AG09309 (cell line): Measurements from ENCODE around the gene MIPEP.

Experiments used
- DNase-seq: peaks from one replicate; pipeline ENCODE4 v3.0.0-alpha.2; 2010; ENCODE audit warnings: low read depth
- H3K4me3 ChIP-seq: 2 replicates; pipeline ENCODE4 v1.5.1; 2011; ENCODE audit warnings: mild to moderate bottlenecking, low read depth, low read length, moderate library complexity; ENCODE audit not compliant: control insufficient read depth
- CTCF ChIP-seq: IDR thresholded peaks from 2 replicates; pipeline ENCODE4 v1.5.1; 2011; ENCODE audit warnings: mild to moderate bottlenecking, low read depth, low read length, inconsistent platforms; ENCODE audit not compliant: insufficient read depth, control insufficient read depth; ENCODE audit errors: missing control alignments

Gene MIPEP

GRCh38 chr13:23824371-23824770, 64.8 kb downstream of the MIPEP start:
- TF ChIP-seq CTCF = no peak
- H3K4me3 ChIP-seq = no peak overlapping the region
- DNase-seq = no peak

DNA sequence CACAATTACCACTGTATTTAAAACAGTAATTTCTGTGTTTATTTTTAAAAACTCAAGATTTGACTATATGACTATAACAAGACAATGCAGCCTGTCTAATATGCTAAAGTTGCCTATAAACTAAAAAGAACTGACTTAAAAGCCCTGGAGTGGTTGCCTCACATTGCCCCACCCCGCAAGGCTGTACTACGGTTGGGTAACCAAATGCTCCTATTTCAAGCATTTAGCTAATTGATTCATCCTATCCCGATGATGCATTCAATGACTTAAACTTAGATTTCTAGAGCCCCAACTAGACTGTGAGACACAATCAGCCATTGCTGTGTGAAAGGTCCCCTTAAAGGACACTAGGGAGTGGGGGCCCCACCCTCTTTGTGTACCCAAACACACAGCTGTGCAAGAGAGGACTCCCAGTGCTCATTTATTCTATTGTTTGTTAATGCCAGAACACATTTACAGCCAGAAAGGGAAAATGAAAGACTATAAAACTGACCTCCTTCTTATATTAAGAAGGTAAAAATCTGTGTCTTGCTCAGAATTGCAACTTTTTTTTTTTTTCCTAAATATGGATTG, 66.9 kb downstream of the MIPEP start:
- no peak for DNase-seq
- no peak for TF ChIP-seq CTCF
- no peak overlapping the region for H3K4me3 ChIP-seq

- TF ChIP-seq CTCF = no peak
- no peak overlapping the region for H3K4me3 ChIP-seq
- DNase-seq = no peak
Observed at GRCh38 chr13:23820530-23820929, 68.7 kb downstream of the MIPEP start.

DNA sequence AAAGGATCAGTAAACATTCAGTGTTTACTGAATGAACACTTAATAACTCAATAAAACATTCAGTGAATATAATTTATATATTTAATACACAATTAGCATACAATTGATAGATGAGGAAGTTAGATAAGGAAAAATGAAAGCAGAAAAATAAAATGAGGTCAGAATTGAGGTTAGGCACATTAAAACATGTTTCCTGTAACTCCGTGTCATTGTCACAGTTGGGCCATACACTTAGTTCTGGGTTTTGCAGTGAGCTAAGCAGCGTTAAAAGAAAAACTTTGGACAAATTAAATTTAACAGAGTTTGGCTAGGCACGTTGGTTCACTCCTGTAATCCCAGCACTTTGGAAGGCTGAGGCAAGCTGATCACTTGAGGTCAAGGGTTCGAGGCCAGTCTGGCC, 71.4 kb downstream of the MIPEP start:
- H3K4me3 ChIP-seq = no peak overlapping the region
- TF ChIP-seq CTCF = no peak
- DNase-seq = no peak

DNA sequence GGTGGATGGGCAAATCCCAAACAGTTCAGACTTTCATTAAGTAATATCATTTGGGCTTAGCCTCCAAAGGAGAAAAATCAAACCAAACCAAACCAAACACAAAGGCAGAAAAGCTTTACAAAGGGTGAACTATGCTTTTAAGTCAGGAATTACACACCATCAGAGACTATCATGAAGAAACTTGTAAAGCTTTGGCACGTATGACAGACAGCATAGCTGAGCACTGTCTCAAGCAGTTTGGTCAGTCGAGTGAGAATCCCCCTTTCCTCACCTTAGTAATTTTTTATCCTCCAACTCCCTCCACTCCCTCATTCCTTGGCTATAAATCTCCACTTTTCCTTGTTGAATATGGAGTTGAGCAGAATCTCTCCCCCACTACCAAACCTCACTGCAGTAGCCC, 72.1 kb downstream of the MIPEP start:
- no peak for DNase-seq
- no peak overlapping the region for H3K4me3 ChIP-seq
- TF ChIP-seq CTCF = no peak

GRCh38 chr13:23813635-23814034, 75.6 kb downstream of the MIPEP start:
- no peak for DNase-seq
- no peak overlapping the region for H3K4me3 ChIP-seq
- no peak for TF ChIP-seq CTCF

DNA sequence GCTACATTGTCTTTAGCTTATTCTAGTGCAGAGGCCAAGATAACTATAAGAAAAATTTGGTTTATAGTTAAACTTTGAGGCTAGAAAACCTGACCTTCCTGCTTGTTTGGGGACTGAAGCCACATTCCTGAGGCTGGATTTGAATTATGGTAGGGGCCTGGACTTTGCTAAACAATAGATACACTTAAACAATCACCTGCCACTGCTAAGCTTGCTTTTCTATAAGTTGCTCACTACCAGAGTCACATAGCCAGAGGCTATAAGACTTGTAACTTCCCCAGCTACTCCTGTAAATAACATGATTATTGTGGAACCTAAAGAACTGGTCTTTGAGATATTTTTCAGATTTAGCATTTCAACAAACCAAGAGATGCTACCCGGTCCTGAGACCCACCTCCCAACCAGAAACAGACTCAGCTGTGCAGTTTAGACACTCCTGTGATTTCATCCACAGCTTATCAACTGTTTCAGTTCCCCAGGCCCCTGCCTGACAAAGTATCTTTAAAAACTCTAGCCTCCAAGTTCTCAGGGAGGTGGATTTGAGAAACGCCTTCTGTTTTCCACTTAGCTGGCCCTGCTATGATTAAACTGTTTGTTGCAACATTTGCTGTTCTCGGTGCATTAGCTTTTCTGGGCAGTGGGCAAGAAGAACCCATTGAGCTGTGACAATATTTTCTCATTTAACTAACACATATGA, 77.7 kb downstream of the MIPEP start:
- no peak overlapping the region for H3K4me3 ChIP-seq
- no peak for TF ChIP-seq CTCF
- DNase-seq = no peak
